ENCODE data around the gene ATP9B.

Gene ATP9B

DNA sequence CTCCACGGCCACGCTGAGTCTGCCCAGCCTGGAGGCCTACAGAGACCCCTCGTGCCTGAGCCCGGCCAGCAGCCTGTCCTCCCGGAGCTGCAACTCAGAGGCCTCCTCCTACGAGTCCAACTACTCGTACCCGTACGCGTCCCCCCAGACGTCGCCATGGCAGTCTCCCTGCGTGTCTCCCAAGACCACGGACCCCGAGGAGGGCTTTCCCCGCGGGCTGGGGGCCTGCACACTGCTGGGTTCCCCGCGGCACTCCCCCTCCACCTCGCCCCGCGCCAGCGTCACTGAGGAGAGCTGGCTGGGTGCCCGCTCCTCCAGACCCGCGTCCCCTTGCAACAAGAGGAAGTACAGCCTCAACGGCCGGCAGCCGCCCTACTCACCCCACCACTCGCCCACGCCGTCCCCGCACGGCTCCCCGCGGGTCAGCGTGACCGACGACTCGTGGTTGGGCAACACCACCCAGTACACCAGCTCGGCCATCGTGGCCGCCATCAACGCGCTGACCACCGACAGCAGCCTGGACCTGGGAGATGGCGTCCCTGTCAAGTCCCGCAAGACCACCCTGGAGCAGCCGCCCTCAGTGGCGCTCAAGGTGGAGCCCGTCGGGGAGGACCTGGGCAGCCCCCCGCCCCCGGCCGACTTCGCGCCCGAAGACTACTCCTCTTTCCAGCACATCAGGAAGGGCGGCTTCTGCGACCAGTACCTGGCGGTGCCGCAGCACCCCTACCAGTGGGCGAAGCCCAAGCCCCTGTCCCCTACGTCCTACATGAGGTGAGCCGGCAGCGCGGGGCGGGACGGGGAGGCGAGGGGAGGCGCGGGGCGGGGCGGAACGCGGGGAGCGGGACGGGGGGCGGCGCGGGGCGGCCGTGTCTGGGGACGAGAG is 341.8 kb downstream of the ATP9B start:
- DNase-seq (ENCODE audit: low read depth, low spot score), result no peak

- DNase-seq (ENCODE audit: low read depth, low spot score), result no peak
These were observed 342.7 kb downstream of the ATP9B start for GRCh38 chr18:79411614-79412526.

GRCh38 chr18:79413025-79413424 is 343.8 kb downstream of the ATP9B start:
- no peak for DNase-seq (ENCODE audit: low read depth, low spot score)

DNA sequence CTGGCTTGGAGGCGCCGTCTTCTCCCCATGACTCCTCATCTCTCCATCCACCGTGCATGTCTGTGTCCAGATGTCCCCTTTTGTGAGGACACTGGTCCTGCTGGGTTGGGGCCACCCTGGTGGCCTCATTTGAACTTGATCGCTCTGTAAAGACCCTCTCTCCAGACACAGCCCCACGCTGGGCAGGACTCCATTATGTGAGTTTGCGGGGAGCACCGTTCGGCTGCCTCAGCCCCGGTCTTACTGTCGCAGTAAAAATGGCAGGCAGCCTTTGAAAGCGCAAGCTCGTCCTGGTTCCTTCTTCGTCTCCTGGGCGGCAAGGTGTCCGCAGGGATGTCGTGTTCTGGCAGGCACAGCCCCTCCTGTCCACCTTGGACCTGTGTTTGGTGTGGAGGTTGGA is 344.2 kb downstream of the ATP9B start:
- DNase-seq (ENCODE audit: low read depth, low spot score), result no peak

DNA sequence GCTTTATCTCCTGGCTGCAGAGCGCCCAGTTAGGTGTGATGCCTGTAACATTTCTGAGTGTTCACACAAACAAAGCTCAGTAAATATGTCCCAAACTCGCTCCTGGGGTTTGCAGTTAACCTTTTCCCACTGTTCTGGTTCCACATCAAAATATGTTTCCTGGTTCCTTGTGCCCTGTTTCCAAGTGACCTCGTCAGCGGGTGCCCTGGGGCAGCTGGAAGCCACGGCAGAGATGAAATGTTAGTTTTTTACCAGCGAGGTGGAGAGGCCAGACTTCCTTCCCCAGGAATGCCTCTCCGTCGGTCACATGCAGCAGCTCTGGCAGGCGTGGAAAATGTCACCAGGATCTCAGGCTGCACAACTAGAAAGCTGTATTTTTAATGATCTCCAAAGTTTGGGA is 344.7 kb downstream of the ATP9B start:
- no peak for DNase-seq (ENCODE audit: low read depth, low spot score)

DNA sequence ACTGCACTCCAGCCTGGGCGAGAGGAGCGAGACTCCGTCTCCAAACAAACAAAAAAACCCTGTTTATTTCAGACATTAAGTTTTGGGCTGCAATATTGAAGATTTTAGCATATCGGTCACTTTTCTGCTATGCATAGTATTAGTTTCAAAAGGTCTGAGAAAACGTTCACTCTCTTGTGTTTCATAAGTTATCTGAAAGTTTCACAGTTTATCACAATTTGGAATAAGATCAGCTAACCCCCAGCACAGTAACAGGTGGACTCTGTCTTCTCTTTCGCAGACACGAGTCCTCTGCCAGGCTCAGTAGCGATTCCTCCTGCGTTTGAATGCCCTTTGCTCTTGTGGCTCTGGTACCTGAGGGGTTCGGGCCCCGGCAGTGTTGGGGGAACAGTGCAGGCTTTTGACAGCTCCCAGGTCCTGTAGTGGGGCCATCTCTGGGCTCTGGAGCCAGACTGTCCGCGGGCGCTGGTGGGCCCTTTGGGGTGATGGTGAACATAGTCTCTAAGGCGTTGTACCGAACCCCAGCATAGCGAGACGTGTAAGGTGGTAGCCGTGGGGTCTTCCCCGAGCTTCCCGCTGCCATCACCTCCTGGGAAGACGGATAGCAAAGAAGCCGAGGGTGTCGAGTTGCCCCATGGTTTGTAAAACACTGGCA is 347.0 kb downstream of the ATP9B start:
- no peak for DNase-seq (ENCODE audit: low read depth, low spot score)

GRCh38 chr18:79416677-79417052 is 347.5 kb downstream of the ATP9B start:
- no peak for DNase-seq (ENCODE audit: low read depth, low spot score)

DNA sequence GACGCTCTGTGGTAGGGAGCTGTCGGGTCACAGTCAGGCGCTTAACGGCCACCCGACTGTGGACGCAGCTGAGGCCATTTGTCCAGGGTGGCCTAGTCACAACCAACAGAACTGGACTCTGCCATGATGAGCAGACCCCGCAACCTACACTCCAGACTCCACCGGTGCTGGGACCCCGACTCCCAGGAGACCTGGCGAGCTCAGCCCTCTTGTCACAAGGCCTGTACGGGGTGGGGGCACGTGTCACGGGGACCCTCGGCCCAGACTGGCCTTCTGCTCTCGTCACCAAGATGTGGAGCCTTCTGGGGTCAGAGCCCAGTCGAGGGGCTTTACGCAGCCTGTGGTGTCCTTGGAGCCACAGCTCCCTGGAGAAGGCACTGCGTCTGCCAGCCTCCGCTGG is 349.0 kb downstream of the ATP9B start:
- DNase-seq (ENCODE audit: low read depth, low spot score), result no peak

- no peak for DNase-seq (ENCODE audit: low read depth, low spot score)
These were observed 349.4 kb downstream of the ATP9B start for GRCh38 chr18:79418642-79419041.

GRCh38 chr18:79420033-79420745 is 351.0 kb downstream of the ATP9B start:
- no peak for DNase-seq (ENCODE audit: low read depth, low spot score)

- DNase-seq (ENCODE audit: low read depth, low spot score), result no peak
These were observed 352.2 kb downstream of the ATP9B start for GRCh38 chr18:79421275-79421857.

DNA sequence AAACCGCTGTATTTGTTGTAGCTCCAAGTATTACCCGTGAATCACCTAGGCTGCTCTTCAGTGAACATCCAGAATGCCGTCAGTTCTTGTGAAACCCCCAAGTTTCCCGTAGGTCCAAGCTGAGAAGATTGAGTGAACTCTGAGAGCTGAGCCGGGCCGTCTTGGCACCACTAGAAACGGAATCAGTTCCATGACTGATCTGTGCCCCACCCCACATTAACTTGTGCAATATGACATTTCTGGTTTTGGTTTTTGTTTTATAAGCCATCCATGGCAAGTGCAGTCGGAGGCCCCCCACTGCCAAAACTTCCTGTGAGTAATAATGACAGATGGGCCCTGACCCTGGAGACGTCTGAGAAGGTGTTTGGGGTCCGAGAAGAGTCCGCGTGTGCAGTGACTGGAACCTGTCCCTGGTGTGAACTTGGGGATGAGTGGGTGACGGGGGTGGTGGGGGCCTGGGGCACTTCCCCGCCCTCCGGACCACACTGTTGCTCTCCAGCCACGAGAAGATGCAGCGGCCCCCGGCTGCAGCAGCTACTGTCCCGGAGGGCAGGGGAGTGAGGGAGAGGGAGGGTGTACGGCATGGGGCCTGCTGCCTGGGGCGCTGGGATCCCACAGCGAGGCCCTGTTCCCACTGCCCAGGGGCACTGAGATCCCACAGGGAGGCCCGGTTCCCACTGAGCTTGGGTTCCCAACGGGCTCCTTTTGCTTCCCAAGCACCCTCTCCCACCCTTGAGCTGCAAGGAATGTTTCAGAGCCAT is 353.0 kb downstream of the ATP9B start:
- no peak for DNase-seq (ENCODE audit: low read depth, low spot score)

DNA sequence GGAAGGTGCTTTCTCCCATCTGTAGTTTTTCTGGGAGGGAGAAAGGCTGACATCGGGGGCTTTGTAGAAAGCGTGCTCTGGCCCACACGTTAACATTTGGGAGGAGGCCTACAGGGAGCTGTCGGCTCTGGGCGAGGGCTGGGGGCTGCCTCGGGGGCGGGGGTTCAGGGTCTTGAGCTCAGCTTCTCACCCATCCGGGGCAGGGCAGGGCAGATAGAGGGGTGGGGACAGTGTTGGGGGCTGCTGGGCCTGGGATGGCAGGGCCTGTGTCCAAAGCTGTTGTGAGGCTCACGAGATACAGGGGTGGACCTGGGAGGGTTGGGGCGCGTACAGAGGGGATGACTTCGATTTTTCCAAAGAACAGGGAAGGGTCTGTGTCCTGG is 353.6 kb downstream of the ATP9B start:
- no peak for DNase-seq (ENCODE audit: low read depth, low spot score)

DNA sequence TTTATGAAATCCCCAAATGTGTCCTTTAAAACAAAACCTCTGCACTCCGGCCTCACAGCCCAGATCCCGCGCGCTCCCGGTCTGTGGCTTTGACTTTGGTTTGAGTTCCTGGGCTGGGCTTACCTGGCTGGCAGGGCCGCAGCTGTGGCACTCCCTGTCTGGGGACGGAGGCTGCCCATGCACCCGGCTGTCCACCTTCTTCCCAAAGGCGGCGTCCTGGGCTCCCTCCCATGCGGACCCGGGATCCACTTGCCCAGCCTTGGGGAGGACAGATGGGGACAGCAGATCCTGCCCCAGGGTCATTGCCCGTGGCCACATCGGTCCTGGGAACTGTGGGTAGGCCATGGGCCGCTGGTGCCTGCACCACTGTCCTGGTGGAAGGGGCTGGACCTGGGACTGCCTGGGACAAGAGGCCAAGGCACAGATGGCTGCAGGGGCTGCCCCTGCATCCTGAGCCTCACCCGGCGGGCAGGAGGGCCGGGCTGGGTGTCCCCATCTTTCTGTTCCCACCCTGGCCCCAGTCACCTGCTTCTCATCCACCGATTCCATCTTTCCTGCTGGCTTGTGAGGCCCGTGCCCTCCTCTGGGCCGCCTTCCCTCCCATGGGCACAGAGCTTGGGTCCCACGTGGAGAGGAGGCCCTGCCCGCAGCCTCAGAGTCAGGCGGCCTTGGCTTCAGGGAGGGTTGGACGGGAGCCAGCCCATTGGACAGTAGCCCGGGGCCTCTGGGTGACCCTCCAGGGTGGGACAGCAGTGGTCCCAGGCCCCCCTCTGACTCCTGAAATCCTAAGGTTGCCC is 354.2 kb downstream of the ATP9B start:
- DNase-seq (ENCODE audit: low read depth, low spot score), result no peak

GRCh38 chr18:79424008-79424565 is 354.9 kb downstream of the ATP9B start:
- no peak for DNase-seq (ENCODE audit: low read depth, low spot score)

- no peak for DNase-seq (ENCODE audit: low read depth, low spot score)
These were observed 355.8 kb downstream of the ATP9B start for GRCh38 chr18:79424880-79425568.

DNA sequence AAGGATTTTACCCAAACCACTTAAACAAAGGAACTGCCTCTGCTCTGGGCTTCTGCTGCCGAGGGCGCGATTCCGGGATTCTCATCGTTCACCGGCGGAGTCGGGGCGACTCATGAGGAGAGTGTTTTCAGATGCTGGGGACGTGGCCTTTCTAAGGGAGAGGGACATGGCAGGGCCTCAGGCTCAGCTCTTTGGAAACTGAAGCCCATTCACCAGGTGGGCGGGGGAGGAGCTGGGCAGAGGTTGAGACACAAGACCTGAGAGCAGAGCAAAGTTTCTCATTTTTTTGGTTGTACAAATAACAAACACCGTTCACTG is 356.3 kb downstream of the ATP9B start:
- DNase-seq (ENCODE audit: low read depth, low spot score), result no peak

GRCh38 chr18:79426376-79427300 is 357.4 kb downstream of the ATP9B start:
- no peak for DNase-seq (ENCODE audit: low read depth, low spot score)
